Transverse colon (tissue), 4 donors: ENCODE data around the gene CELF4. TPM values are rescaled to one million over a fixed set of nuclear protein-coding genes. Genes with fewer than 3 reads are reported as not detected.

Experiments used
- DNase-seq: peaks from one replicate; pipeline ENCODE4 v3.0.0-alpha.2; 2019
- H3K27ac ChIP-seq, 4 donors: fragments of 200-600 bp; sonication (generic); 2 replicates each; pipeline ENCODE4 v1.5.1; 2016 to 2018; ENCODE audit warnings: inconsistent platforms in 4 of 4
- H3K27me3 ChIP-seq: fragments of 200-600 bp; sonication (generic); 2 replicates; pipeline ENCODE4 v1.5.1; 2017; ENCODE audit warnings: inconsistent platforms
- H3K36me3 ChIP-seq, 4 donors: fragments of 200-600 bp; sonication (generic); 2 replicates each; pipeline ENCODE4 v1.5.1; 2017 to 2019; ENCODE audit warnings: inconsistent platforms in 4 of 4
- H3K4me1 ChIP-seq, 4 donors: fragments of 200-600 bp; sonication (generic); 2 replicates each; pipeline ENCODE4 v1.5.1; 2017 to 2020; ENCODE audit warnings: inconsistent platforms in 4 of 4
- H3K4me3 ChIP-seq, 4 donors: fragments of 200-600 bp; sonication (generic); 1 replicate in 1 of 4; 2 replicates in 3 of 4; pipeline versions ENCODE4 v1.5.1 to v1.6.1; 2017 to 2019; ENCODE audit warnings: inconsistent platforms in 4 of 4
- H3K9me3 ChIP-seq, 2 donors: fragments of 200-600 bp; sonication (generic); 2 replicates each; pipeline ENCODE4 v1.5.1; 2017 to 2019; ENCODE audit warnings: inconsistent platforms in 2 of 2
- EP300 ChIP-seq: sonication (generic); formaldehyde crosslinking; IDR thresholded peaks from one replicate; pipeline ENCODE4 v1.6.1; 2017; ENCODE audit warnings: antibody characterized with exemption, low read depth
- POLR2A ChIP-seq: fragments of 450-650 bp; IDR thresholded peaks from one replicate; pipeline ENCODE4 v1.6.1; 2016; ENCODE audit warnings: antibody characterized with exemption, mild to moderate bottlenecking, moderate library complexity
- POLR2AphosphoS5 ChIP-seq, 3 donors: sonication (generic); formaldehyde crosslinking; IDR thresholded peaks; one replicate each; pipeline ENCODE4 v1.6.1; 2016; ENCODE audit warnings: antibody characterized with exemption in 3 of 3
- WGBS, 2 donors: methylation state at CpG; one replicate each; pipeline ENCODE4 v1.1.5; 2018; ENCODE audit warnings: low coverage in 1 of 2; 5-methylcytosine and 5-hydroxymethylcytosine counted together
- in situ Hi-C, 4 donors: fragments of 200-750 bp; cut with MboI; loops; one replicate each; pipeline versions ENCODE4 v1.15.0 to v1.15.1; 2017; ENCODE audit warnings: low sequenced_read_pairs in 3 of 4, low pct_ligation_motif_present in 1 of 4, low pct_unique_long_range_greater_than_20kb in 1 of 4
- intact Hi-C: fragments of 100-400 bp; cut with DNase I; formaldehyde crosslinking; loops from one replicate; pipeline ENCODE4 v1.15.1; 2023; ENCODE audit warnings: low total_unique reads
- total RNA-seq, 4 donors: library from RNA; depleted of rRNA; stranded (reverse); fragments of >200 nt; gene quantifications; one replicate each; pipeline ENCODE4 v1.1.0, GENCODE V29; 2016
- TF ChIP-seq, protein P1 (sequence below), 5 experiments: fragments of 200-600 bp in 3 of 5; fragments of 450-650 bp in 2 of 5; sonication (generic) in 3 of 5; IDR thresholded peaks; 1 replicate in 2 of 5; 2 replicates in 3 of 5; pipeline ENCODE4 v1.5.1; 2016 to 2017; ENCODE audit warnings: antibody characterized with exemption in 5 of 5, inconsistent platforms in 3 of 5, mild to moderate bottlenecking in 2 of 5, moderate library complexity in 1 of 5

Gene CELF4
- total RNA-seq, 4 donors from 2014 or later, result 0.14 to 0.75 TPM; not detected in 2

DNA sequence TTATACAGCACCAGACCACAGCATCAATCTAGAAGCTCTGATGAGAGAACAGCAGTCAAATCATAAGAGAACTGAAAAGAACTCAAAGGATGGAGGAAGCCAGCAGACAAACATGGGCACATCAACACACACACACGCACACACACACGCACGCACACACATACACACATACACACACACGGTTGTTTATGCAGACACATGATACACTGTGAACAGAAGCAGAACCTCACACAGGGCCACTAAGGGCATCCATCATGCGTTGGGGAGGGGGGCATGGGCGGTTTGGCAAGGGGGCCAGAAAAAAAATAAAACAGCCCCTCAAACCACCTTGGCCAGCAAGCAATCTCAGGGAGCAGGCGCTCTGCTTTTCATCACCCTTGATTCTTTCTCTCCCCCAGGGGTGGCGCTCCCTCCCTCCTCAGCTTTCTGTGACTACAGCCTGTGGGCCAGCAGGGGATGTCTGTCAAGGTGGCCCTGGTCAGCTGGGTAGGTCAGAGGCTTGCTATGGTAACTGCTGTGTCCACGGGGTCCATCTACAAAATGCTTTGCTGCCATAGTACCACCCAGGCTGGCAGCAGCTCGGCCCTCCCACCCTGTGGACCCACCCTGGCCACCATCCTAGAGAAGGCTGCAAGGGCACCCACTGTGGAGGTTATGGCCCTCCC, 318.0 kb downstream of the CELF4 start:
- in situ Hi-C loops (loop anchor here in 1 of 4 donors (25.0 kb wide), 1 partner anchor 115 kb away; no protein-coding TSS in a partner anchor), intact Hi-C loops (no loop called here)
- H3K27ac ChIP-seq, result no peak overlapping the region
- H3K4me3 ChIP-seq, result no peak overlapping the region
- H3K36me3 ChIP-seq, result no peaks in the 10 kb centered on the region
- peaks cover 0 to 4% (median 0%) of the 10 kb centered on the region in 4 donors for H3K4me1 ChIP-seq
- no peaks in the 10 kb centered on the region for H3K9me3 ChIP-seq
- TF ChIP-seq, protein P1, sequence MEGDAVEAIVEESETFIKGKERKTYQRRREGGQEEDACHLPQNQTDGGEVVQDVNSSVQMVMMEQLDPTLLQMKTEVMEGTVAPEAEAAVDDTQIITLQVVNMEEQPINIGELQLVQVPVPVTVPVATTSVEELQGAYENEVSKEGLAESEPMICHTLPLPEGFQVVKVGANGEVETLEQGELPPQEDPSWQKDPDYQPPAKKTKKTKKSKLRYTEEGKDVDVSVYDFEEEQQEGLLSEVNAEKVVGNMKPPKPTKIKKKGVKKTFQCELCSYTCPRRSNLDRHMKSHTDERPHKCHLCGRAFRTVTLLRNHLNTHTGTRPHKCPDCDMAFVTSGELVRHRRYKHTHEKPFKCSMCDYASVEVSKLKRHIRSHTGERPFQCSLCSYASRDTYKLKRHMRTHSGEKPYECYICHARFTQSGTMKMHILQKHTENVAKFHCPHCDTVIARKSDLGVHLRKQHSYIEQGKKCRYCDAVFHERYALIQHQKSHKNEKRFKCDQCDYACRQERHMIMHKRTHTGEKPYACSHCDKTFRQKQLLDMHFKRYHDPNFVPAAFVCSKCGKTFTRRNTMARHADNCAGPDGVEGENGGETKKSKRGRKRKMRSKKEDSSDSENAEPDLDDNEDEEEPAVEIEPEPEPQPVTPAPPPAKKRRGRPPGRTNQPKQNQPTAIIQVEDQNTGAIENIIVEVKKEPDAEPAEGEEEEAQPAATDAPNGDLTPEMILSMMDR (IDR thresholded peaks at IDR 0.05), result no peak
- WGBS, 2 donors, result 73 to 78% methylated on average over 6 to 10 of the region's 10 CpGs
- peaks cover 56% of the 10 kb centered on the region for H3K27me3 ChIP-seq
- no peak for DNase-seq

DNA sequence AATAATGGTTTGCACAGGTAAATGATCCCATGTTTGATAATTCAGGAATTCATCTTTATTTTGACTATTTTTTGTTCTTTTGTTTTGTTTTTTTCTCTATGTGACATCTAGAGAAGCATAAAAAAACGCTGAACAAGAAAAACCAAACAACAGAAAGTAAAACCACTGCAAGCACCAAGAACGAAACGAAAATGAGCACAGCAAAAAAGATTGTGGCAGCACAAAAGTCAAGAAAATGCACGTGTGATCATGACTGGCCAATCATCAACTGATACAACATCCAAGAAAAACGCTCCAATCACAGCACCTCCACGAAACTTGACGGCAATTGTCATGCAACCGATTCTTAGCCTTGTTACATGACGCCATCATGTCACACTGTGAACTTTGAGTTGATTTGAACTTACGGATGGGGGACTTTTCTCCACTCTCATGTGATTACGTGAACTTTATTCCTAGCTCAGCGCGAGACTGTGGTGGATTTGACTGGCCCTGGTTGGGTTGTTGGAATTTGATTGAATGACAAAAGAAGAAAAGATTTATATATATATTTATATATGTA, 318.7 kb downstream of the CELF4 start:
- H3K4me3 ChIP-seq, result no peak overlapping the region
- no peak overlapping the region for H3K27ac ChIP-seq
- in situ Hi-C loops (loop anchor here in 1 of 4 donors (25.0 kb wide), 1 partner anchor 115 kb away; no protein-coding TSS in a partner anchor), intact Hi-C loops (no loop called here)
- H3K27me3 ChIP-seq, result peaks cover 54% of the 10 kb centered on the region
- DNase-seq, result no peak
- 87 to 90% methylated on average over 13 of the region's 13 CpGs for WGBS, 2 donors
- peaks cover 0 to 4% (median 0%) of the 10 kb centered on the region in 4 donors for H3K4me1 ChIP-seq
- H3K9me3 ChIP-seq, result no peaks in the 10 kb centered on the region
- H3K36me3 ChIP-seq, result no peaks in the 10 kb centered on the region
- TF ChIP-seq, protein P1 (IDR thresholded peaks at IDR 0.05), result no peak

DNA sequence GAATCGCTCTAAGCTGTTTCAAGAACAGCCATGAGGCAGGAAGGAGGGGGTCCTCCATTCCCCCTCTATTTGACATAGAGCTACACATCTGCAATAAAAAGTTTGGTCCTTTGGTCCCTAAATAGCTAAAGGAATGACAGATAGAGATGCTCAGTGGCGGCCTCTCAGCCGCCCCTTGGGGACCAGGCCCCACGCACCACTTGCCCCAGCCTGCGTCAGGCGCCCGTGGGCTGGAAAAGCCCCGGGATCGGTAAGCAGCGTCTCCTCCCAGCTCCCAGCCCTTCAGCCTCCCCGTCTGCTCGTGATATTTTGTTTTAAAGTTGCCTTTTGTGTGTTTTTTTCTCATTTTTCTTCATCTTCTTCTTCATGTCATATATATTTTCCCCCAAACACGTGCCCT, 321.0 kb downstream of the CELF4 start:
- 87 to 92% methylated on average over 5 to 13 of the region's 13 CpGs for WGBS, 2 donors
- Histone ChIP-seq H3K27ac (no peak overlapping the region), H3K4me1 (peaks cover 0 to 4% (median 0%) of the 10 kb centered on the region in 4 donors), H3K4me3 (no peak overlapping the region), H3K27me3 (peaks cover 41% of the 10 kb centered on the region), H3K9me3 (no peaks in the 10 kb centered on the region), H3K36me3 (no peaks in the 10 kb centered on the region)
- in situ Hi-C loops, result loop anchor here in 1 of 4 donors (25.0 kb wide), 1 partner anchor 118 kb away; no protein-coding TSS in a partner anchor
- intact Hi-C loops, result no loop called here
- no peak for DNase-seq
- TF ChIP-seq POLR2AphosphoS5 (IDR thresholded peaks at IDR 0.05) (no peak), EP300 (no peak), POLR2A (no peak)
- TF ChIP-seq, protein P1 (IDR thresholded peaks at IDR 0.05), result no peak

DNA sequence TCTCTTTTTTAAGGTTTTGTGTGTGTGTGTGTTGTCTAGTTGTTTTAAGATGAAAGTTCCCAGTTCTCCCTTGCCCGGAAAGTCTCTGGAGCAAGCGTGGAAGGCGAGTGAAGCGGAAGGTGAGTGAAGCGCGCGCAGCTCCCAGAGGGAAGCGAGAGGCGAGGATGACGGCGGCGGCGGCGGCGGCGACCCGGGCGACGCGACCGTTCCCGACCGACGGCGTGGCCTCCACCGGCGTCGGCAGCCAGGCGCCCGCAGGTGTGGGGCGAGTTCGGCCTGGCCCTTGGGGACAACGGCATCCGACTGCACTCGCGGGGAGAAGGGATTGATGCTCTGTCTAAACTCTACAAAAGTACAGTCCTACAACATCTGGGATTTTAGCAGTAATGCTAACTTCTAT, 321.9 kb downstream of the CELF4 start:
- intact Hi-C loops, result no loop called here
- Histone ChIP-seq H3K36me3 (no peaks in the 10 kb centered on the region), H3K4me1 (peaks cover 0 to 4% (median 0%) of the 10 kb centered on the region in 4 donors), H3K4me3 (no peak overlapping the region), H3K9me3 (no peaks in the 10 kb centered on the region), H3K27me3 (peaks cover 41% of the 10 kb centered on the region), H3K27ac (no peak overlapping the region)
- TF ChIP-seq, protein P1 (IDR thresholded peaks at IDR 0.05), result no peak
- TF ChIP-seq POLR2A (no peak), EP300 (no peak), POLR2AphosphoS5 (IDR thresholded peaks at IDR 0.05) (no peak)
- in situ Hi-C loops, result loop anchor here in 1 of 4 donors (25.0 kb wide), 1 partner anchor 119 kb away; no protein-coding TSS in a partner anchor
- DNase-seq, result no peak
- 40 to 44% methylated on average over 1 to 35 of the region's 36 CpGs for WGBS, 2 donors
